B cell (primary cell): Measurements from ENCODE around the gene MBNL2. TPM values are rescaled to one million over a fixed set of nuclear protein-coding genes. Genes with fewer than 3 reads are reported as not detected.

Experiments
- ATAC-seq: fragments of 200-7000 bp; cut with Tn5 transposase; one replicate; pipeline ENCODE4 v1.10.0; 2021; ENCODE audit warnings: low read depth, mild to moderate bottlenecking, moderate number of reproducible peaks, moderate library complexity
- CTCF ChIA-PET: fragments of 350-600 bp; sonication (Branson Sonifier 250); formaldehyde crosslinking; loops from one replicate; lab custom pipeline; 2021; ENCODE audit warnings: antibody characterized with exemption, inconsistent platforms; lab: Charles Lee
- POLR2A ChIA-PET: fragments of 350-600 bp; sonication (Branson Sonifier 250); formaldehyde crosslinking; loops from one replicate; lab custom pipeline; 2021; ENCODE audit warnings: antibody characterized with exemption; lab: Charles Lee
- DNase-seq: peaks from one replicate; pipeline ENCODE4 v3.0.0; 2013
- H2AFZ ChIP-seq: 2 replicates; pipeline ENCODE4 v1.6.1; 2012; ENCODE audit warnings: mild to moderate bottlenecking, low read depth, low read length; ENCODE audit not compliant: insufficient read depth, poor library complexity, severe bottlenecking
- H3K27ac ChIP-seq, 2 donors: 1 replicate in 1 of 2; 2 replicates in 1 of 2; pipeline ENCODE4 v1.5.1; 2012 to 2013; ENCODE audit warnings: low read length in 2 of 2, mild to moderate bottlenecking in 2 of 2, moderate library complexity in 1 of 2
- H3K27me3 ChIP-seq, 4 experiments: fragments of 200-600 bp in 1 of 4; sonication (generic) in 1 of 4; replicated peaks in 1 of 4; 1 replicate in 2 of 4; 2 replicates in 2 of 4; pipeline versions ENCODE4 v1.6.1 to v1.7.0; 2013 to 2016; ENCODE audit warnings: low read length in 3 of 4, mild to moderate bottlenecking in 2 of 4, mixed read lengths in 1 of 4, moderate library complexity in 1 of 4; ENCODE audit not compliant: insufficient read depth in 4 of 4, control insufficient read depth in 3 of 4; ENCODE audit errors: control extremely low read depth in 1 of 4
- H3K36me3 ChIP-seq, 2 experiments: replicated peaks in 1 of 2; 1 replicate in 1 of 2; 2 replicates in 1 of 2; pipeline versions ENCODE4 v1.6.1 to v1.7.1; 2013; ENCODE audit warnings: low read length in 1 of 2; ENCODE audit not compliant: insufficient read depth in 2 of 2, control insufficient read depth in 1 of 2; ENCODE audit errors: control extremely low read depth in 1 of 2, extremely low read depth in 1 of 2
- H3K4me1 ChIP-seq, 2 donors: fragments of 200-600 bp in 1 of 2; sonication (generic) in 1 of 2; 1 replicate in 1 of 2; 2 replicates in 1 of 2; pipeline versions ENCODE4 v1.5.1 to v1.6.1; 2013 to 2017; ENCODE audit warnings: low read length in 2 of 2; ENCODE audit not compliant: control insufficient read depth in 2 of 2, insufficient read depth in 2 of 2
- H3K4me2 ChIP-seq: replicated peaks from 2 replicates; pipeline ENCODE3; 2012; ENCODE audit warnings: mild to moderate bottlenecking, low read depth, low read length; ENCODE audit not compliant: poor library complexity, severe bottlenecking
- H3K4me3 ChIP-seq, 5 experiments: fragments of 200-600 bp in 1 of 5; sonication (generic) in 1 of 5; 1 replicate in 3 of 5; 2 replicates in 2 of 5; pipeline versions ENCODE4 v1.5.1 to v1.7.0; 2011 to 2016; ENCODE audit warnings: low read length in 4 of 5, mild to moderate bottlenecking in 4 of 5, low read depth in 2 of 5, control low read depth in 1 of 5, moderate library complexity in 1 of 5; ENCODE audit not compliant: insufficient read depth in 1 of 5; ENCODE audit errors: control extremely low read depth in 1 of 5, extremely low read depth in 1 of 5
- H3K79me2 ChIP-seq: fragments of 200-600 bp; sonication (generic); one replicate; pipeline ENCODE4 v1.6.0; 2016; ENCODE audit warnings: low read length; ENCODE audit not compliant: control insufficient read depth, insufficient read depth
- H3K9ac ChIP-seq: fragments of 200-600 bp; sonication (generic); 2 replicates; pipeline ENCODE4 v1.6.1; 2017; ENCODE audit warnings: mild to moderate bottlenecking, low read length, moderate library complexity
- H3K9me3 ChIP-seq, 3 donors: one replicate each; pipeline versions ENCODE4 v1.6.1 to v1.7.1; 2013; ENCODE audit warnings: low read length in 2 of 3; ENCODE audit not compliant: control insufficient read depth in 2 of 3, insufficient read depth in 1 of 3; ENCODE audit errors: control extremely low read depth in 1 of 3
- H4K20me1 ChIP-seq: 2 replicates; pipeline ENCODE4 v1.6.0; 2012; ENCODE audit warnings: mild to moderate bottlenecking, low read length; ENCODE audit not compliant: insufficient read depth, control insufficient read depth, poor library complexity, severe bottlenecking
- H3K27ac Mint-ChIP-seq: one replicate; pipeline ENCODE4 v1.8.0; 2021; ENCODE audit warnings: mixed read lengths
- H3K27me3 Mint-ChIP-seq: one replicate; pipeline ENCODE4 v1.8.0; 2021; ENCODE audit warnings: mixed read lengths
- H3K4me1 Mint-ChIP-seq: one replicate; pipeline ENCODE4 v1.8.0; 2021; ENCODE audit warnings: mixed read lengths
- H3K4me3 Mint-ChIP-seq: one replicate; pipeline ENCODE4 v1.8.0; 2021; ENCODE audit warnings: mixed read lengths
- H3K9me3 Mint-ChIP-seq: one replicate; pipeline ENCODE4 v1.8.0; 2022; ENCODE audit warnings: mixed read lengths; ENCODE audit not compliant: insufficient read depth
- EZH2 ChIP-seq: IDR thresholded peaks from 2 replicates; pipeline ENCODE4 v1.6.1; 2012; ENCODE audit warnings: borderline replicate concordance, low read depth, mild to moderate bottlenecking, moderate library complexity, low read length; ENCODE audit not compliant: insufficient read depth, poor library complexity, severe bottlenecking
- WGBS: methylation state at CpG from one replicate; pipeline ENCODE4 v1.1.5; 2013; ENCODE audit warnings: missing lambda C conversion rate; ENCODE audit not compliant: insufficient coverage; 5-methylcytosine and 5-hydroxymethylcytosine counted together
- intact Hi-C: fragments of 100-400 bp; cut with micrococcal nuclease; formaldehyde crosslinking; loops from one replicate; pipeline ENCODE4 v1.10.0; 2022
- polyA plus RNA-seq: library from polyadenylated mRNA; depleted of rRNA; stranded (reverse); fragments of >200 nt; gene quantifications from 2 replicates; pipeline ENCODE4 v1.2.3, GENCODE V29; 2012
- total RNA-seq, 2 donors: library from RNA; stranded (reverse); fragments of 120-200 nt in 1 of 2; gene quantifications; 1 replicate in 1 of 2; 2 replicates in 1 of 2; pipeline versions ENCODE4 v1.2.3 to v1.2.4, GENCODE V29; 2013 to 2022
- TF ChIP-seq, protein P1 (sequence below): fragments of 200-600 bp; IDR thresholded peaks from one replicate; pipeline ENCODE4 v1.8.0; 2022; ENCODE audit warnings: antibody characterized with exemption, mild to moderate bottlenecking

The MBNL2 gene
- total and polyA plus RNA-seq, 2 donors (not counting 1 experiment from before 2014, with no cell fraction given), result 6.9 to 50.1 TPM

DNA sequence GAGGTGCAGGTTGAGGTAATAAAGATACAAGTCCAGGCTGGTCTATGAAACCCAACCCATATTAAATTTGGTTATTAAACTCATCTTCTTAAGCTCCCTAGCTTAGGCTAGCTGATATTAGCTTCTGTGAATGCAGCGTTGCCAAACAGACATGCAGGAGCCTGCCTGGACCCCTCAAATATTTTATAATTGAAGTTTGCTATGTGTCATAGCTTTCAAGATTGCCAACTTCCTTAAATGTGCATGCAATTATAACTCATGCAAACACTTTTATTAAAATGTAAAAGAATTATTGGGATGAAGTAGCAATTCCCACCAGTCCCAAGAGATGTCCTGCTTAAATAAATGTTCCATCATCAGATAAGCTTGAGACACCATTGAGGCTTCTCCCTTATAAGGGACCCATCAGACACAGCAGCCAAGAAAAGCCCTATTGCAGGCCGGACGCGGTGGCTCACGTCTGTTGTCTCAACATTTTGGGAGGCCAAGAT, 51.3 kb downstream of the MBNL2 start:
- Histone ChIP-seq H3K27me3 (no peaks in the 10 kb centered on the region), H4K20me1 (peaks cover 35% of the 10 kb centered on the region), H3K4me2 (no peak overlapping the region), H3K27ac (no peak overlapping the region), H3K4me1 (peaks cover 8 to 15% of the 10 kb centered on the region in 2 donors), H2AFZ (no peak overlapping the region), H3K9ac (no peak overlapping the region), H3K4me3 (no peak overlapping the region), H3K79me2 (peaks cover 70% of the 10 kb centered on the region), H3K36me3 (peaks cover 2 to 20% of the 10 kb centered on the region in 2 experiments), H3K9me3 (no peaks in the 10 kb centered on the region)
- no peak for ATAC-seq
- no peak for TF ChIP-seq EZH2
- TF ChIP-seq, protein P1, sequence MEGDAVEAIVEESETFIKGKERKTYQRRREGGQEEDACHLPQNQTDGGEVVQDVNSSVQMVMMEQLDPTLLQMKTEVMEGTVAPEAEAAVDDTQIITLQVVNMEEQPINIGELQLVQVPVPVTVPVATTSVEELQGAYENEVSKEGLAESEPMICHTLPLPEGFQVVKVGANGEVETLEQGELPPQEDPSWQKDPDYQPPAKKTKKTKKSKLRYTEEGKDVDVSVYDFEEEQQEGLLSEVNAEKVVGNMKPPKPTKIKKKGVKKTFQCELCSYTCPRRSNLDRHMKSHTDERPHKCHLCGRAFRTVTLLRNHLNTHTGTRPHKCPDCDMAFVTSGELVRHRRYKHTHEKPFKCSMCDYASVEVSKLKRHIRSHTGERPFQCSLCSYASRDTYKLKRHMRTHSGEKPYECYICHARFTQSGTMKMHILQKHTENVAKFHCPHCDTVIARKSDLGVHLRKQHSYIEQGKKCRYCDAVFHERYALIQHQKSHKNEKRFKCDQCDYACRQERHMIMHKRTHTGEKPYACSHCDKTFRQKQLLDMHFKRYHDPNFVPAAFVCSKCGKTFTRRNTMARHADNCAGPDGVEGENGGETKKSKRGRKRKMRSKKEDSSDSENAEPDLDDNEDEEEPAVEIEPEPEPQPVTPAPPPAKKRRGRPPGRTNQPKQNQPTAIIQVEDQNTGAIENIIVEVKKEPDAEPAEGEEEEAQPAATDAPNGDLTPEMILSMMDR, result no peak
- H3K27me3 Mint-ChIP-seq, result no peaks in the 10 kb centered on the region
- no CpG with 5 or more reads among the region's 5 CpGs for WGBS
- intact Hi-C loops, result loop anchor here (10.0 kb wide), 1 partner anchor 49 kb away; the partner anchor contains the start of gene MBNL2
- ChIA-PET CTCF (no interaction called here), POLR2A (no interaction called here)
- DNase-seq, result no peak
- no peaks in the 10 kb centered on the region for H3K9me3 Mint-ChIP-seq
- H3K4me1 Mint-ChIP-seq, result peaks cover 60% of the 10 kb centered on the region
- H3K4me3 Mint-ChIP-seq, result no peak overlapping the region
- H3K27ac Mint-ChIP-seq, result no peak overlapping the region

DNA sequence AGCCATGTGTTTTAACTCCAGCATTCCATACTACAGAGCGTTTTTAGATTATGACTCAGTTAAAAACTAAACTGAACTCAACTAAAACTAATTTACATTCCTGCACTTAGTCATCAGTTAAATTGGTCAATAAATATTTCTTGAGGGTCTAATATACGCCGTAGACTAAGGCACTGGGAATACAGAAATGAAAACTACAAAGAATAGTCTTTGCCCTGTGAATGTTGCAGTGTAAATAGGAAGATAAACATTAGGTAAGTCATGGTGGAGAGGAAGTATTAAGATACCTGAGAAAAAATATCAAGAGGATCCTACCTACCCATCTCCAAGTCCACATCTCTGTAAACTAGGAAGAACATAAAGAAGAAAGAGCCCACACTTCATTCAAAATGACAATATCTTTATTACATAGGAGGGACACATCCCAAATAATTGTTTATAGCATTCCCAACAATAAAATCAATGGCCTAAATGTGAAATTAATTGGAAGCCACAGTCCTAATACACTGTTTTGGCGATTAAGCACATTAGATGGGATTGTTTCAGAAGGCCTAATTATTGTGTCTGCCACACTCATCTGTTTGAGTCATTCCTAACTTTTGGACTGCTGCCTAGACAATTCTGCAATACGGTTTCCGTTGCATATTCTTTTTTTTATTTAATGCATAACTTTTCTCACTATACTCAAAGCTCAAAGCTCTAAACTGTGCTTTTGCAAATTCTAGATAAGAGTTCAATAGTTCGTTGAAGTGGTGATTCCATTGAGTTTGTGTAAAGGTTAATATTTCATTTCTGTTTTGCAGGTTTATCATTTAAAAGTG, 52.9 kb downstream of the MBNL2 start:
- Histone ChIP-seq H3K27ac (no peak overlapping the region), H4K20me1 (peaks cover 33% of the 10 kb centered on the region), H3K36me3 (peaks cover 2 to 14% of the 10 kb centered on the region in 2 experiments), H3K4me3 (no peak overlapping the region), H3K79me2 (peaks cover 70% of the 10 kb centered on the region), H3K27me3 (no peaks in the 10 kb centered on the region), H3K9me3 (no peaks in the 10 kb centered on the region), H3K9ac (no peak overlapping the region), H2AFZ (no peak overlapping the region), H3K4me1 (peaks cover 8 to 15% of the 10 kb centered on the region in 2 donors), H3K4me2 (no peak overlapping the region)
- Mint-ChIP-seq H3K27me3 (no peaks in the 10 kb centered on the region), H3K9me3 (no peaks in the 10 kb centered on the region), H3K4me1 (peaks cover 64% of the 10 kb centered on the region), H3K27ac (no peak overlapping the region), H3K4me3 (no peak overlapping the region)
- 88% methylated on average over 3 of the region's 7 CpGs for WGBS
- intact Hi-C loops, result loop anchor here (10.0 kb wide), 1 partner anchor 50 kb away; the partner anchor contains the start of gene MBNL2
- POLR2A ChIA-PET, result no interaction called here
- no peak for TF ChIP-seq EZH2
- TF ChIP-seq, protein P1, result no peak
- ATAC-seq, result no peak
- DNase-seq, result no peak
- CTCF ChIA-PET, result no interaction called here
